Measurements from ENCODE around the gene UBE2G2. TPM values are rescaled to one million over a fixed set of nuclear protein-coding genes. Genes with fewer than 3 reads are reported as not detected.

The UBE2G2 gene
- total and polyA plus RNA-seq, 7 donors: 39.0 to 93.8 (median 72.8) TPM

GRCh38 chr21:44742418-44743153, 59.0 kb downstream of the UBE2G2 start:
- no peaks in the 10 kb centered on the region for H3K4me1 ChIP-seq
- no peak overlapping the region for H3K4me3 ChIP-seq
- H3K9me3 ChIP-seq: peaks cover 10% of the 10 kb centered on the region
- intact Hi-C loops (cut with DNase I): no loop called here
- H3K27me3 ChIP-seq (ENCODE audit: insufficient read depth in 3 of 3, low read length in 2 of 3): peaks cover 0 to 11% (median 3%) of the 10 kb centered on the region in 3 donors
- ATAC-seq (no peak), DNase-seq (no peak)
- H3K27ac ChIP-seq: no peak overlapping the region
- TF ChIP-seq CTCF (IDR thresholded peaks at IDR 0.05): no peak
- H3K36me3 ChIP-seq (ENCODE audit: insufficient read depth in 1 of 2, low read depth in 1 of 2): no peaks in the 10 kb centered on the region
- 85 to 100% (median 96%) methylated on average over 1 of the region's 1 CpG for WGBS, 3 donors

- no peak for DNase-seq
- no peak for ATAC-seq
- Histone ChIP-seq H3K27me3 (ENCODE audit: insufficient read depth in 3 of 3, low read length in 2 of 3) (peaks cover 0 to 11% (median 3%) of the 10 kb centered on the region in 3 donors), H3K9me3 (peaks cover 15% of the 10 kb centered on the region), H3K27ac (no peak overlapping the region), H3K36me3 (ENCODE audit: insufficient read depth in 1 of 2, low read depth in 1 of 2) (no peaks in the 10 kb centered on the region), H3K4me3 (no peak overlapping the region), H3K4me1 (no peaks in the 10 kb centered on the region)
- WGBS, 3 donors: 93 to 100% (median 97%) methylated on average over 3 of the region's 3 CpGs
- intact Hi-C loops (cut with DNase I): no loop called here
- TF ChIP-seq CTCF (IDR thresholded peaks at IDR 0.05): no peak
Measured at GRCh38 chr21:44741921-44742320, 59.7 kb downstream of the UBE2G2 start.

- WGBS, 3 donors: 53 to 68% (median 63%) methylated on average over 7 of the region's 7 CpGs
- Histone ChIP-seq H3K27me3 (ENCODE audit: insufficient read depth in 3 of 3, low read length in 2 of 3) (peaks cover 0 to 11% (median 3%) of the 10 kb centered on the region in 3 donors), H3K4me3 (no peak overlapping the region), H3K9me3 (peaks cover 15% of the 10 kb centered on the region), H3K36me3 (ENCODE audit: insufficient read depth in 1 of 2, low read depth in 1 of 2) (no peaks in the 10 kb centered on the region), H3K27ac (no peak overlapping the region), H3K4me1 (no peaks in the 10 kb centered on the region)
- intact Hi-C loops (cut with DNase I): no loop called here
- ATAC-seq: no peak
- TF ChIP-seq CTCF (IDR thresholded peaks at IDR 0.05): no peak
- DNase-seq: no peak
Measured at GRCh38 chr21:44740742-44741141, 60.9 kb downstream of the UBE2G2 start.

GRCh38 chr21:44739316-44739715, 62.3 kb downstream of the UBE2G2 start:
- WGBS, 3 donors: 94 to 100% (median 96%) methylated on average over 1 of the region's 1 CpG
- no peaks in the 10 kb centered on the region for H3K36me3 ChIP-seq (ENCODE audit: insufficient read depth in 1 of 2, low read depth in 1 of 2)
- ATAC-seq: no peak

More at GRCh38 chr21:44739316-44739715, 62.3 kb downstream of the UBE2G2 start:
- intact Hi-C loops (cut with DNase I): no loop called here
- TF ChIP-seq CTCF (IDR thresholded peaks at IDR 0.05): no peak
- Histone ChIP-seq H3K4me3 (no peak overlapping the region), H3K9me3 (peaks cover 15% of the 10 kb centered on the region), H3K27me3 (ENCODE audit: insufficient read depth in 3 of 3, low read length in 2 of 3) (peaks cover 0 to 11% (median 7%) of the 10 kb centered on the region in 3 donors), H3K4me1 (no peaks in the 10 kb centered on the region), H3K27ac (no peak overlapping the region)
- no peak for DNase-seq
